Sciatic nerve (tissue), 2 donors: ENCODE data around the gene ATG4A. TPM values are rescaled to one million over a fixed set of nuclear protein-coding genes. Genes with fewer than 3 reads are reported as not detected.
A peak's percentile ranks its signal among the peaks of the same experiment; 100 is the strongest.

Experiments
- ATAC-seq: fragments of 200-7000 bp; cut with Tn5 transposase; one replicate; pipeline ENCODE4 v1.9.1; 2020; ENCODE audit warnings: mild to moderate bottlenecking, moderate library complexity
- DNase-seq: peaks from one replicate; pipeline ENCODE4 v3.0.0-alpha.2; 2020; ENCODE audit warnings: low spot score
- intact Hi-C: fragments of 100-400 bp; cut with DNase I; formaldehyde crosslinking; loops from one replicate; pipeline ENCODE4 v1.14.2; 2022
- total RNA-seq: library from RNA; stranded (reverse); fragmentation: NEBNext Ultra II Directional; extraction: Animal tissue kit (Norgen Biotek cat#: 25700); gene quantifications from one replicate; pipeline ENCODE4 v1.2.1, GENCODE V29; 2021
- donor health status: DM: no; HTN: no; CAD: no.
- donor health status: DM: no; HTN: no; CAD: no.

The ATG4A gene
- total RNA-seq, 1 donor from 2014 or later = 9.5 TPM

DNA sequence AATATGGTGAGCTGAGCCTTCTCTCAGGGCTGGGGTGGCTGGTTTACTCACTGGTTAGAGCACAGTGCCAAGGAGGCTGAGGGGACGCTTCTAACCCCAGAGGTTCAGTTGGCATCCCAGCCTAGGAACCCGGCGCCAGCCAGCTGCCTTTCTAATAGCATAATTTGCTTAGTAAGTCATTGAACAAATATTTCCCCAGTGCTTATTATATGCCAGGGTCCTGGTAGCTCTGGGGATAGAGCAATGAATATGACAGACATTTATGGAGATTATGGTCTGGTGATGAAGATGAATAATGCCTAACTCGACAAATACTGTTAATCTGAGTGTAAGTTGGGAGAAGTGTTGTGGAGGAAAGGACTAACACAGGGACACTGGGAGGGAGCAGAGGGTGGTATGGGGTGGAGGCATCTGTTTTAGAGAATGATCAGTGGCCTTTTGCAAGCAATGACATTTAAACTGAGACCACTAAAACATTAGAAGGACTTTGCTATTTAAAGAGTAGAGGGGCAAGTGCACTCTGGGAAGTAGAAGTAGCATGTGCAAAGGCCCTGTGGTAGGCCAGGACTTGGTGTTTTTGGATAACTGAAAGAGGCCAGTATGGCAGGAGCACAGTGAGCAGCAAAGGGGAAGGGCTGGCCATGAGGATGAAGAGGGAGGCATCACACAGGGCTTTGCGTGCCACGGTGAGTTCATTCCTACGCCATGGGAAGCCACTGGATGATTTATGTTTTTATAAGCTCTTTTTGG is 71.9 kb downstream of the ATG4A start:
- ATAC-seq (no peak), DNase-seq (no peak)
- intact Hi-C loops = no loop called here

DNA sequence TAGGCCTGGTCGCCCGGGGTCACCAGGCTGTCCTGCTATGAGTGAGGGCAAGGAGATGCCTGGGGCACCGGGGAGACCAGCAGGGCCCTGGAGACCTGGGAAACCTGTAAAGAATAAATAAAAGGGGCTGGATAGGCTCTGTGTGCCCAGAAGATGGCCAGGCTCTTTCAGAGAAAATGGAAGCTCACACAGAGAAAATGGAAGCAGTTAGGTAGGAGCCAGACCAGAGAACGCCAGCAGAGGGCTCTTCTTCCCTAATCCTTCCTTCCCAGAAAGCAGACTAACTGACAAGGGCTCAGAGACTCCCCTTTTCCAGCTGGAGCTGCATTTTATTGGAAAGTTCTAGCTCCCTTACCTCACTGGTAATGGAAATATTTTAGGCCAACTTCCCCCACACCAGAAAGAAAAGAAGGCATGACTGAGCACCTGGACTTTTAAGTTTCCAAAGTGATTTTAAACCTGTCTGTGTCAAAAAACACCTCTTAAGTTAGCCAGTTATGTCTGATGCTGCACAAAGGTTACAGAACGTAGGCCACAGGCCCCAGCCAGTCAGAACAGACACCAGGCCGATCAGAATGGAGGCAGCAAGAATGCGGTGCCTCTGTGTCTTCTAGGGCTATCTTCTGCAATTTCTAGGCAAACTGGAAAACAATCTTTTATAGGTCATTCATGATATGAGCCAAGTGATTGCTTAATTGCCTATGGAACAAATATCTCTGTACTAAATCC is 74.0 kb downstream of the ATG4A start:
- intact Hi-C loops = no loop called here
- DNase-seq (no peak), ATAC-seq (no peak)

DNA sequence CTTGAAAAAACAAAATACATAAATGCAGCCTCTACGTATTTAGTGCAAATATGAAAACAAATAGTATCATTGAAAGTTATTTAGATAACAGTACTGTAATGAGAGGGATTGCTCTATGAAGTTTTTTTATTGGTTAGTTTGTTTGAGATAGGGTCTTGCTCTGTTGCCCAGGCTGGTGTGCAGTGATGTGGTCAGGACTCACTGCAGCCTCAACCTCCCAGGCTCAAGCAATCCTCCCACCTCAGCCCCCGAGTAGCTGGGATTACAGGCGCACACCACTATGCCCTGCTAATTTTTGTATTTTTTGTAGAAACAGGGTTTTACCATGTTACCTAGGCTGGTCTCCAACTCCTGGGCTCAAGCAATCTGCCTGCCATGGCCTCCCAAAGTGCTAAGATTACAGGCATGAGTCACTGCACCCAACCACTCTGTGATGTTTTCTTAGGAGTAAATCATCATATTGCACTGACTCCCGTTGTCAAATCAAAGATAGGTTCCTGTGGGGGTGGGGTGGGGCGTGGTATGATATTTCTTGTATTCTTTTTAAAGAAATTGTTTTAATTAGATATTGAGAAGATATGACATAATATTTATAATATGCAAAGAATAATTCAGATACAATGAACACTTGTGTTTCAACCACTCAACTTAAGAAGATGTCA is 75.8 kb downstream of the ATG4A start:
- no peak for DNase-seq
- intact Hi-C loops = no loop called here
- ATAC-seq = no peak

DNA sequence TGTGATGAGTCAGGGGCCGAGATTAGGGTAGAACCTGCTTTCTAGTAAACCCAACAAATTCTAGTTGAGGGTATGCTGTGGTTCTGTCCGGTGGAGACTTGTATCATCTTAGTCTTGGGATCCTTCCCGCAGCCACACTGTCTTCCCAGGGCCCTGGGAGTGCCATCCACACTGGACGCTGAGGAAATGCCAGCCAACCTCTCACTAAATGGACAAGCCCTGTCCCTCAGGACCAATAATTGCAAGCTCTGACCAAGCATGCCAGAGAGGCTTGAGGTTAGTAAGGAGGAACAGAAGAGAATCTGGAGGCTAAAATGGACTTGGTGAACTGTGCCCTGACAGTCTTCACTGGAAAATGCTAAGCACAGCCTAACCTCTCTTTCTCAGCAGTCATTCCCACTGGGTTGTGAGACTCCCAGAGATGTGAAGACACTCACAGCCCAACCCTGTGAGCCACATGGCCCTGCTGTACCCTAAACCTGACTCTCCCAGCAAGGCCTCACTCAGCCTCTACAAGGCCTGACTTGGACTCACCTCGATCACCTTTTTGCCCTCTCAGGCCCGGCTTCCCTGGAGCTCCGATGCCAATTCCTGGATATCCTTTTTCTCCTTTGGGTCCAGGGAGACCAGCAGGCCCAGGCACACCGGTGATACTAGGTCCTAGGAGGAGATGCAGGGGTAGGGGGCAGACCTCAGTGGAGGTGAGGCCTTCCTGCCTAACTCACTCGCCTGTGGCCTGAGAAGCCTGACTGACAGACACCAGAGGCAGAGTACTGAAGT is 77.6 kb downstream of the ATG4A start:
- DNase-seq (no peak), ATAC-seq (no peak)
- intact Hi-C loops = no loop called here

DNA sequence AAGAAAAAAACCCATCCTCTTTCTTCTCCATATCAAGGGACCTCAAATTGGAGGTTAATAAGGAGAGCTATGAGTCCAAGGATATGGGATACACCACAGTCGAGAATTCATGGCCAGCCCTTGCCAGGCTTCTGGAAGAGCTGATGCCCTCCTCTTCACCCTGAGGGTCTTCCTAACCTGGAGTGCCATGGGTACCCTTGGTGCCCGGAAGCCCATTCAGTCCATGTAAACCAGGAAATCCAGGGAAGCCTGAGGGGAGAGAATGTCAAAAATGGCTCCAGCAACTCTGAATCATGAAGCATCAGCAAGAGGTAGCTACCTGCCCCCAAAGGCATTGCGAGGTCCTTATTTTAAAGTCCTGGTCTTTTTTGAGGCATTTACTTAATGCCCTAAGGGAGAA is 78.2 kb downstream of the ATG4A start:
- no peak for ATAC-seq
- DNase-seq = no peak
- intact Hi-C loops = no loop called here

DNA sequence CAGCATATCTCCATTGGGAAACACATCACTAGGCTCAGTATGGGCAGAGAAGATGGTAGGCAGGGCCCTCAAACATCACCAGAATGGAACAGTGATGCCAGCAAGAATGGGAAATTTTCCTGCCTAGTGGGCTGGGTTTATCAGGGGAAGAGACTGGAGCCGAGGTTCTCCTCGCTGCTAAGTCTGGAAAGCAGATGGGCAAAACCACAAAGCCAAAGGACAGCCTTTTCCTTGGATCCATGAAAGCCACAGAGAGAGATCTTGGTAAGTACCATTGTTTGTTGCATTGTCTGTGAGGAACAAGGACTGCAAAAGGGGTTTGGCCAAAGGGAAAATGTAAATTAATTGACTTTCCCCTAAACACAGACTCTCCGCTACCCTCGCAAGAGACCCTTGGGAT is 80.1 kb downstream of the ATG4A start:
- intact Hi-C loops = no loop called here
- no peak for DNase-seq
- ATAC-seq = no peak

DNA sequence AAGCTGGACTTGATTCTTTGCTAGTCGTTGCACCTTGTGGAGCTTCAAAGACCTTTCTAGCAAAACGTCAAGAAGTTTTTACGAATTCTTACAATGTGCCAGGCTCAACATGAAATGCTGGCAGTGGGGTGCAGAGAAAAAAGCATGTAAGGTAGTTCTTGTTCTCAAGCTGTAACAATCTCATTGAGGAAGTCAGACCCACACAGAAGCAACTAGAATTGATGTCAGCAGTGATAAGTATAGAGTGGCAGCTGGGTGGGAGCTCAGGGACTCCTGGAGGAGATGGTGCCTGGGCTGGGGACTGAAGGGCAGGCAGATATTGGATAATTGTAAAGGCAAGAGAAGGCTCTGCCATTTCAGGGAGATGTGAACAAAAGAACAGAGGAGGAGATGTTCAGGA is 82.3 kb downstream of the ATG4A start:
- intact Hi-C loops = no loop called here
- no peak for ATAC-seq

DNA sequence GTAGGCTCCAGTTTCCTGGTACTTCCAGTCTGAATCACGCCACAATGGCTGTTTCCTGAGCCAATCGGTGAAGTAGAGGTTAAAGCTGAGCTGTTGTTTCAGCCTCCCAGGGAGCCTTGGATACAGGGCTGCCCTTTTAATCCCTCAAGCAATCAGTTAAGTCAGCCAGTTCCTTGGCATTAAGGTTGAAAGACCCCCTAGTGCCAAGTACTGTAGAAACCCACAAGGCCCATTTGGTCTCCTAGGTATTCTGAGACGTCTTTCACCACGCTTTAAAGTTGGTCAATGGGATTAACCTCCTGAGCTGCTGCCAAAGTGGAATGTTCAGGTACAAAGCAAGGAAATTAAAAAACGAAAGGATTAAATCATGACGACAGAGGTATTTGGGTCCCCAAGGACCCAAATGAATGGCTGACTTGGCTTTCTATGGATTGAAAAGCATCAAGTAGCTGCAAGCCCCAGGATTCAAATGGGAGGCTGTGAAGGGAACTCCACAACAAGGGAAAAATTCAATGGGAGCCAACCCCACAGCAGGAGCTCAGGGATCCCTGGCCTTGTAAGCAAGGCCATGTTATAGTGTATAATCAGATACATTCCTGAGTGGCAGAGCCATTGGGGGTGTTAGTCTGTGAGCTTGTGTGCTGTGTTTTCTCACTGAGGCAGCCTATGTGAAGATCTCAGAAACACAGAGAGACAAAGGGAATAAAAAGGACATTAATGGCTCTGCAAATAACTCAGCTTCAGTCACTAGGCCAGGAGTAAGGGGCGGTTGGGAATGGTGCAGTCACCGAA is 86.0 kb downstream of the ATG4A start:
- DNase-seq (no peak), ATAC-seq (no peak)
- intact Hi-C loops = no loop called here

More for the DNA sequence above, 82.3 kb downstream of the ATG4A start:
- no peak for DNase-seq

DNA sequence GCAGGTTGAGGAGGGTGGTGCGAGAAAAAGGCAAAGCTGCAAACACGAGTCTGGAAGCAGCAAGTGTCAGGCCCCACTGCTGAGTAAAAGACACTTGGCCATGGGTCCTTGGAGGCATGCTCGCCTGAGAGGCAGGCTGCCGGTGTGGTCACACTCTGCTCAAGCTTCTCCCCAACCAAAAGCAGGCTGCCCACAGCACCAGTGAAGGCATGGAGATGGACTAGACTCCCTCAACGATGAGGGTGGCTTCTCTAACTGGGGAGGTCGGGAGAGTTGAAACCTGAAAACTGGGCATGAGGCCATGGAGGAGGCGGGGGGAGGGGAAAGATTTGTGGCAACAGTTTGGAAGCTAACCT is 86.5 kb downstream of the ATG4A start:
- intact Hi-C loops = no loop called here
- no peak for DNase-seq
- ATAC-seq = no peak

DNA sequence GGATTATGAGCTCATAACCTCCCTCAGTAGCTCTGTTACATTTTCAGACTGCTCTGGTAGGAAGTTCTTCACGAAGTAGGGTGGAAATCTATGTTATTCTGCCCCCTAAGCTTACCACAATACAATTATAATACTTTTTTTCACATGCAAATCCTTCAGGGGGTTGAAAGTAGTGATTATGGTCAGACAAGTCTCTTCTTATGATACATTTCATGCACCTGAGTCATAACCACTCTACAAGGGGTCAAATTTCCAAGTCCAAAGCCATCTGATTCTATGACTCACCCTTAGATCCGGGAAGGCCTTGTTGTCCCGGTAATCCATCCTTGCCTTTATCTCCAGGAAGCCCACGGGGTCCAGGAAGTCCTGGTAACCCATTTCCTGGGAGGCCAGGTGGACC is 95.2 kb downstream of the ATG4A start:
- DNase-seq (no peak), ATAC-seq (no peak)
- intact Hi-C loops = no loop called here

DNA sequence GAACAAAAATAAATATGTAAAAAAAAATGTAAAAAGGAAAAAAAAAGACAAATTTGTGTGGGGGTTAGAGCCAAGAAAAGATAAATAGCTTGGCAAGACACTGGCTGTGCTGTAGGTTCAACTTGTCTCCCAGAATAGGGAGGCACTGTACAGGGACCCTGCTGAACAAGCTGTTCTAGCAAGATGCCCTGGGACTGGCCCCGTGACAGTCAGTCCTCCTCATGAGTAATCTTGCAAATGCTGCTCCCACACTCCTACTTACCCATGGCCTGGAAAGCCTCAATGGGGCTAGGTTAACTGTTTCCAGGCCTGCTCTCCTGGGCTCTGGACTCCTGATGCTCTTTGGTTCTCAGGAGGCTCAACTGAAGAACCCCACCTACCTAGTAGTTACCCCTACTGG is 106.8 kb downstream of the ATG4A start:
- peak; percentile 17 for ATAC-seq
- no peak for DNase-seq

DNA sequence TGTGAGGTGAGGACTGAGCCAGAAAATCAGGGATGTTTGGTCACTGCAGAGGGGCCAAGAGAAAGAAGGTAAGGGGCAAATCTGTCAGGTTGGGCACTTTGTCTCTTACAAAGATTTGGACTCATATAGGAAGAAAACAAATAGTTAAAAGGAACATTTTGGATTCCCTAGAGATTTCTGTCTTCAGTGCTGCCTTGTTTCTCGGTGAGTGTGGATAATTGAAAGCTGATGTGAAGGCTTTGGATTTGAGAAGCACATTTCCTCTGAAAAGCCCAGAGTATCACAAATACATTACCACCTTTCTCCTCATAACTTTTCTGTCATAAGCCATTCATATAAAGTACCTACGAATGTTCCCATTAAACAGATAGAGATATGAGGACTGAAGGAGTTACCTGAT is 107.5 kb downstream of the ATG4A start:
- intact Hi-C loops = no loop called here
- DNase-seq = no peak
- ATAC-seq = no peak

More for the DNA sequence above, 106.8 kb downstream of the ATG4A start:
- intact Hi-C loops = no loop called here

DNA sequence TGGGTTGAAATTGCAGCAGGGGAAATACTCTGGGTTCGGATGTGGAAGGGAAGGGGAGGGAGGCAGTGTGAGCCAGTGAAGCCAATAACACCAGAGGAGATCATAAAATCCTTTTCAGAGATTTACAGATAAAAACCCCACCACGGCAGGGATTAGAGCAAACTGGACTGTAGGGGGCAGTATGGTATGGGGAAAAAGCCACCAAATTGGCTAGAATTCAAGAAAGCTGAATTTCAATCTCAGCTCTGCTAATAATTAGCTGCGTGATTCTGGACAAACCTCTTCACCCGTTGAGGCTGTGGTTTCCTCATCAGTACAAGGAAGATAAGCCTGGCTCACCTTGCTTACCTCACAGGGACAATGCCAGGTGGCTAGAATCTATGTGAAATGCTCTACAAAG is 108.1 kb downstream of the ATG4A start:
- peak; percentile 42 for ATAC-seq
- intact Hi-C loops = no loop called here
- no peak for DNase-seq

DNA sequence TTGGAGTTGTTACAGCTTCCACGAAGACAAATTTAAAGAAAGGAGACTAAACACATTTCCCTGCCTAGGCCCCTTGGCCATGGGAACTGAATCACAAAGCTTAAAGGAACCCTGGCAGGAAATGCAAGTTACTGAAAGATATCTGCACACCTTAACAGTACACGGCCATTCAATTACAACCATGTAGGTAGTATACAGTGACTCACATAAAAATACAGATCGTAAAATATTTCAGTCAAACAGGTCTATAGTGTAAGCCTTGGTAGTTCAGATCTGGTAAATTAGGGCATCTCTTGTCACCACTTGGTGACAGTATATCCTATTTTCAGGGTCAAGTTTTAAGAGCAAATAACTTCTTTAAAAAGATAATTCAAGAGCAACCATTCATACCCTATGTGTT is 112.0 kb downstream of the ATG4A start:
- intact Hi-C loops = no loop called here
- ATAC-seq = no peak
- no peak for DNase-seq

Other genes with a start within 250 kb of the ATG4A start
- not detected for gene TEX13B, start 109.4 kb upstream of the ATG4A start, total RNA-seq
- gene VSIG1, start 46.7 kb upstream of the ATG4A start, total RNA-seq = 0.36 TPM
- 37.2 TPM for gene PSMD10, start 236 bp upstream of the ATG4A start, total RNA-seq